Measurements from ENCODE around the gene NR4A3. TPM values are rescaled to one million over a fixed set of nuclear protein-coding genes. Genes with fewer than 3 reads are reported as not detected.

NR4A3 gene
- total and polyA plus RNA-seq, 10 of the 15 experiments (the other 5 are each of a cell fraction or from before 2014, with no cell fraction given) = 0.04 to 2.1 (median 0.64) TPM; not detected in 1

GRCh38 chr9:99820685-99821395 is 845 bp upstream of the NR4A3 start (continued):
- TF ChIP-seq ZNF687 (IDR thresholded peaks at IDR 0.05) (no peak), ZBED1 (IDR thresholded peaks at IDR 0.05; ENCODE audit: borderline replicate concordance) (no peak), SIN3A (IDR thresholded peaks at IDR 0.05; ENCODE audit: low read depth, low read length) (peak; percentile 82; the same call in 1 of the 2 replicates), ZNF592 (IDR thresholded peaks at IDR 0.05) (no peak), BCL11A (IDR thresholded peaks at IDR 0.05; ENCODE audit: low read depth, low read length) (0 out of 2 replicates have a peak, but pooled peaks have one; percentile 20), E2F8 (IDR thresholded peaks at IDR 0.05; ENCODE audit: low read depth, partially characterized antibody) (no peak), BHLHE40 (IDR thresholded peaks at IDR 0.05; ENCODE audit: borderline replicate concordance in 1 of 2, low read depth in 2 of 2, low read length in 1 of 2) (peak; percentile 53 to 72), MEF2A (IDR thresholded peaks at IDR 0.05; ENCODE audit: insufficient read depth, low read depth, low read length) (peak; percentile 89), CREM (IDR thresholded peaks at IDR 0.05; ENCODE audit: low read depth) (no peak; the same call in 1 of the 2 replicates), STAT1 (conservative IDR thresholded peaks at IDR 0.05) (0 out of 2 replicates have a peak, but pooled peaks have one; percentile 38), RCOR1 (conservative IDR thresholded peaks at IDR 0.05; ENCODE audit: low read depth, low read length) (no peak), ZBTB40 (IDR thresholded peaks at IDR 0.05; ENCODE audit: borderline replicate concordance) (no peak; the same call in 1 of the 2 replicates)

Measured in GM12878 (cell line).